DOHH2 (cell line): Measurements from ENCODE around the gene ZSCAN18.

ENCODE experiments used
- H3F3A ChIP-seq: fragments of 200-600 bp; sonication (generic), shearing (Covaris generic); 2 replicates; pipeline ENCODE4 v1.6.0; 2016; ENCODE audit warnings: antibody characterized with exemption, mild to moderate bottlenecking; ENCODE audit not compliant: control insufficient read depth, insufficient read depth
- H3K27ac ChIP-seq: fragments of 200-600 bp; sonication (generic); 2 replicates; pipeline ENCODE4 v1.5.1; 2014; ENCODE audit warnings: low read depth, mild to moderate bottlenecking, low read length, moderate library complexity
- H3K27me3 ChIP-seq: fragments of 200-600 bp; sonication (generic); 2 replicates; pipeline ENCODE4 v1.6.1; 2014; ENCODE audit warnings: mild to moderate bottlenecking, low read length, mixed read lengths; ENCODE audit not compliant: control insufficient read depth
- H3K36me3 ChIP-seq: fragments of 200-600 bp; sonication (generic); 2 replicates; pipeline ENCODE4 v1.6.1; 2014; ENCODE audit warnings: mild to moderate bottlenecking, low read length, moderate library complexity, mixed read lengths; ENCODE audit not compliant: control insufficient read depth
- H3K4me1 ChIP-seq: fragments of 200-600 bp; sonication (generic); 2 replicates; pipeline ENCODE4 v1.6.1; 2014; ENCODE audit warnings: mild to moderate bottlenecking, low read length, mixed read lengths; ENCODE audit not compliant: control insufficient read depth
- H3K4me2 ChIP-seq: fragments of 200-600 bp; sonication (generic); 2 replicates; pipeline ENCODE4 v1.6.0; 2014; ENCODE audit warnings: mild to moderate bottlenecking, low read length, moderate library complexity
- H3K4me3 ChIP-seq: fragments of 200-600 bp; sonication (generic); 2 replicates; pipeline ENCODE4 v1.5.1; 2014; ENCODE audit warnings: mild to moderate bottlenecking, low read length, mixed read lengths
- H3K79me2 ChIP-seq: fragments of 200-600 bp; sonication (generic); 2 replicates; pipeline ENCODE4 v1.6.1; 2014; ENCODE audit warnings: mild to moderate bottlenecking, low read length, mixed read lengths; ENCODE audit not compliant: control insufficient read depth
- H3K9me2 ChIP-seq: fragments of 200-600 bp; sonication (generic); replicated peaks from 2 replicates; pipeline ENCODE4 v1.6.1; 2014; ENCODE audit warnings: mild to moderate bottlenecking, low read length, mixed read lengths; ENCODE audit not compliant: control insufficient read depth
- H3K9me3 ChIP-seq: fragments of 200-600 bp; sonication (generic); 2 replicates; pipeline ENCODE4 v1.6.1; 2014; ENCODE audit warnings: antibody characterized with exemption, low read length, mixed read lengths; ENCODE audit not compliant: control insufficient read depth, insufficient read depth
- H4K20me1 ChIP-seq: fragments of 200-600 bp; sonication (generic); 2 replicates; pipeline ENCODE4 v1.6.0; 2014; ENCODE audit warnings: low read depth, mild to moderate bottlenecking, antibody characterized with exemption, low read length, moderate library complexity; ENCODE audit not compliant: control insufficient read depth, insufficient read depth
- EZH2phosphoT487 ChIP-seq: fragments of 200-600 bp; sonication (generic); IDR thresholded peaks from 2 replicates; pipeline ENCODE4 v1.6.1; 2017; ENCODE audit warnings: borderline replicate concordance, mild to moderate bottlenecking, antibody characterized with exemption, low read length, moderate library complexity, mixed read lengths
- TF ChIP-seq, protein P1 (sequence below): fragments of 200-600 bp; sonication (generic); IDR thresholded peaks from one replicate; pipeline ENCODE4 v1.5.1; 2014; ENCODE audit warnings: antibody characterized with exemption, mild to moderate bottlenecking, low read depth, low read length; ENCODE audit not compliant: poor library complexity, severe bottlenecking

The ZSCAN18 gene

DNA sequence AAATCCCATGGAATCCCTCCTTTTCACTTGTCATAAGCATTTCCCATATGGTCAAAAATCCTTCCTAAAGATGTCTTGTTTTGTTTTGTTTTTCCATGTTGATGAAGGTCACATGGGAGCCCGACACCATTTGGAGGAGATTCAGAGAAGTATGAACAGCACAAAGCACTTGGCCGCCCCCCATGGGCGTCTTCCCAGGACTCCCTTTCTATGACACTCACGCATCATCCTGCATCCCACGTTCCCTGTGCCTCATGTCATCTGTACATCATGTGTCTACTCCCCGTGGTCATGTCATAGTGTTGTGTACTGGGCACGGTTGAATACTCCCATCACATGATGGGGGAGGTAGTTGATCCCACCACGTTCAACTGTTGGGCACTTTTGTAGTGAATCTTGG, 62.2 kb downstream of the ZSCAN18 start:
- Histone ChIP-seq H3K79me2 (no peaks in the 10 kb centered on the region), H3K4me2 (no peak overlapping the region), H3K4me3 (no peak overlapping the region), H4K20me1 (no peaks in the 10 kb centered on the region), H3K4me1 (no peaks in the 10 kb centered on the region), H3F3A (no peaks in the 10 kb centered on the region), H3K9me3 (peaks cover 25% of the 10 kb centered on the region; the same call in 1 of the 2 replicates), H3K9me2 (no peaks in the 10 kb centered on the region), H3K27ac (no peak overlapping the region), H3K27me3 (no peaks in the 10 kb centered on the region), H3K36me3 (no peaks in the 10 kb centered on the region)
- no peak for TF ChIP-seq EZH2phosphoT487

DNA sequence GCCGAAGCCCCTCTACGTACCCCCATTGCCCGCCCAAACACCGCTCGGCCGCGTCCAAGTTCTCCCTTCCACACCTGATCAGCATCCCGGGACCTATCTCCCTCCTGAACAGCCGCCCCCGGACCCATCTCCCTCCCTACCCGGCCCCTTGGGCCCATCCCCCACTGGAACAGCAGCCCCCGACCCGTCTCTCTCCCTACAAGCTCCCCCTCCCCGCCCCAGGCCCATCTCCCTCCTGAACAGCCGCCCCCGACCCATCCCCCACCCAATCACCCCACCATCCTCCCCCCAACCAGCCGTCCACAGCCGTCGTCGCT, 63.6 kb downstream of the ZSCAN18 start:
- Histone ChIP-seq H3K27ac (no peak overlapping the region), H3K27me3 (no peaks in the 10 kb centered on the region), H3K4me1 (no peaks in the 10 kb centered on the region), H3K79me2 (no peaks in the 10 kb centered on the region), H3K9me3 (peaks cover 25% of the 10 kb centered on the region; the same call in 1 of the 2 replicates), H3K4me3 (no peak overlapping the region), H3F3A (no peaks in the 10 kb centered on the region), H4K20me1 (no peaks in the 10 kb centered on the region), H3K36me3 (no peaks in the 10 kb centered on the region), H3K4me2 (no peak overlapping the region), H3K9me2 (no peaks in the 10 kb centered on the region)
- TF ChIP-seq, protein P1, sequence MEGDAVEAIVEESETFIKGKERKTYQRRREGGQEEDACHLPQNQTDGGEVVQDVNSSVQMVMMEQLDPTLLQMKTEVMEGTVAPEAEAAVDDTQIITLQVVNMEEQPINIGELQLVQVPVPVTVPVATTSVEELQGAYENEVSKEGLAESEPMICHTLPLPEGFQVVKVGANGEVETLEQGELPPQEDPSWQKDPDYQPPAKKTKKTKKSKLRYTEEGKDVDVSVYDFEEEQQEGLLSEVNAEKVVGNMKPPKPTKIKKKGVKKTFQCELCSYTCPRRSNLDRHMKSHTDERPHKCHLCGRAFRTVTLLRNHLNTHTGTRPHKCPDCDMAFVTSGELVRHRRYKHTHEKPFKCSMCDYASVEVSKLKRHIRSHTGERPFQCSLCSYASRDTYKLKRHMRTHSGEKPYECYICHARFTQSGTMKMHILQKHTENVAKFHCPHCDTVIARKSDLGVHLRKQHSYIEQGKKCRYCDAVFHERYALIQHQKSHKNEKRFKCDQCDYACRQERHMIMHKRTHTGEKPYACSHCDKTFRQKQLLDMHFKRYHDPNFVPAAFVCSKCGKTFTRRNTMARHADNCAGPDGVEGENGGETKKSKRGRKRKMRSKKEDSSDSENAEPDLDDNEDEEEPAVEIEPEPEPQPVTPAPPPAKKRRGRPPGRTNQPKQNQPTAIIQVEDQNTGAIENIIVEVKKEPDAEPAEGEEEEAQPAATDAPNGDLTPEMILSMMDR: no peak
- no peak for TF ChIP-seq EZH2phosphoT487
